HepG2 (cell line): ENCODE results near the gene FGA. TPM values are rescaled to one million over a fixed set of nuclear protein-coding genes. Genes with fewer than 3 reads are reported as not detected.
A peak's percentile ranks its signal among the peaks of the same experiment; 100 is the strongest.

Experiments used
- ATF1 ChIP-seq: IDR thresholded peaks from 2 replicates; pipeline ENCODE4 v1.6.1; 2016; ENCODE audit warnings: mild to moderate bottlenecking, control low read depth
- CCAR2 ChIP-seq: fragments of 200-400 bp; formaldehyde crosslinking; optimal IDR thresholded peaks from 2 replicates; pipeline ENCODE3; 2018; ENCODE audit warnings: low read depth, mild to moderate bottlenecking, low read length, moderate library complexity
- HINFP ChIP-seq: sonication (generic); formaldehyde crosslinking; IDR thresholded peaks from 2 replicates; pipeline ENCODE4 v1.4.0; 2020; ENCODE audit warnings: low read depth, mild to moderate bottlenecking, missing genetic modification reagents
- HIVEP1 ChIP-seq: sonication (generic); formaldehyde crosslinking; IDR thresholded peaks from 2 replicates; pipeline ENCODE4 v1.4.0; 2020; ENCODE audit warnings: mild to moderate bottlenecking, missing genetic modification reagents
- PRDM4 ChIP-seq: sonication (generic); formaldehyde crosslinking; IDR thresholded peaks from 2 replicates; pipeline ENCODE4 v1.9.0; 2021; ENCODE audit warnings: missing genetic modification reagents, borderline replicate concordance
- SAFB2 ChIP-seq: sonication (generic); formaldehyde crosslinking; IDR thresholded peaks from 2 replicates; pipeline ENCODE4 v1.5.1; 2020; ENCODE audit warnings: missing genetic modification reagents, low read depth, mild to moderate bottlenecking, borderline replicate concordance
- SMARCC2 ChIP-seq: fragments of 450-650 bp; IDR thresholded peaks from 2 replicates; pipeline ENCODE4 v1.6.1; 2017; ENCODE audit warnings: antibody characterized with exemption, mild to moderate bottlenecking
- TERF1 ChIP-seq: sonication (generic); formaldehyde crosslinking; IDR thresholded peaks from 2 replicates; pipeline ENCODE4 v1.8.0; 2022; ENCODE audit warnings: mild to moderate bottlenecking, missing genetic modification reagents, moderate library complexity
- ZNF326 ChIP-seq: sonication (generic); formaldehyde crosslinking; IDR thresholded peaks from 2 replicates; pipeline ENCODE4 v1.4.0; 2020; ENCODE audit warnings: missing genetic modification reagents, borderline replicate concordance
- ZNF546 ChIP-seq: sonication (generic); formaldehyde crosslinking; conservative IDR thresholded peaks from 2 replicates; pipeline ENCODE4 v1.8.1; 2023; ENCODE audit warnings: mild to moderate bottlenecking, missing genetic modification reagents
- ZSCAN31 ChIP-seq: sonication (generic); formaldehyde crosslinking; IDR thresholded peaks from 2 replicates; pipeline ENCODE4 v1.5.0; 2020; ENCODE audit warnings: low read depth, mild to moderate bottlenecking, missing genetic modification reagents
- polyA plus RNA-seq, 8 experiments: library from polyadenylated mRNA; depleted of rRNA in 3 of 8; stranded (reverse) in 7 of 8; unstranded in 1 of 8; fragments of >200 nt; fragmentation: Illumina TruSeq in 4 of 8; extraction: Trizol in 4 of 8; gene quantifications; 2 replicates each; pipeline versions ENCODE4 v1.2.1 to v1.2.3, GENCODE V29; 2011 to 2016; ENCODE audit warnings: low read depth in 4 of 8, missing spikeins in 1 of 8, mixed read lengths in 1 of 8; ENCODE audit not compliant: insufficient read depth in 1 of 8
- total RNA-seq, 5 experiments: library from RNA; depleted of rRNA; stranded (reverse); fragments of >200 nt; fragmentation: Illumina TruSeq; extraction: Trizol; gene quantifications; 2 replicates each; pipeline ENCODE4 v1.2.3, GENCODE V29; 2016; ENCODE audit warnings: low read depth in 1 of 5
- TF ChIP-seq, protein P1 (sequence below): sonication (generic); formaldehyde crosslinking; IDR thresholded peaks from 2 replicates; pipeline ENCODE4 v1.9.0; 2021; ENCODE audit warnings: mild to moderate bottlenecking, missing genetic modification reagents
- TF ChIP-seq, protein P2 (sequence below): IDR thresholded peaks from 2 replicates; pipeline ENCODE4 v1.6.1; 2016; ENCODE audit warnings: mild to moderate bottlenecking, missing biosample characterization, missing genetic modification reagents
- TF ChIP-seq, protein P3 (sequence below): sonication (generic); formaldehyde crosslinking; IDR thresholded peaks from 2 replicates; pipeline ENCODE4 v1.5.0; 2020; ENCODE audit warnings: mild to moderate bottlenecking, missing genetic modification reagents

Gene FGA
- total and polyA plus RNA-seq, 2 of the 13 experiments (the other 11 are each of a cell fraction or from before 2014, with no cell fraction given): 640 to 1,523 TPM

DNA sequence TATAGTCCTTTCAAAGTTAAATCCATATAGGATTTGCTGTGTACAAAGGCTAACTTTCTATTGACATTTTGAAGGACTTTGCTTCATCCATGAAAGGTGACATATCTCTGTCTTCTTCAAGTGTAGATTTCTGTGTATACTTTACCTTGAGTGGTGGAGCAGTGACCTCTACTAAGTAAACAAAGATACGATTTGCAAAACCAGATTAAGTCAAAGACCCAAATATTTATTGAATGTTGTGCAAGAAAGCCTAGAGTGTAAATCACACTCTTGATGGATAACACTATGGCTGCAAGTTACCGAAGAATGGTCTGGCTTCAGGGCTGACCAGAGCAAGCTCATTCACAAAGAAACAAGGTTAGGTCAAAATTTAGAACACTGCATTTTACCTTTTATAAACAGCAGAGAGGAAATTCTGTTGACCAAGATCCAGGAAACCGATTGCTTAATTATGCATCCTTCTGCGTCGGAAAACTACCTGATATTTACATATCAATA is 27.3 kb upstream of the FGA start (continued):
- TF ChIP-seq, protein P1, sequence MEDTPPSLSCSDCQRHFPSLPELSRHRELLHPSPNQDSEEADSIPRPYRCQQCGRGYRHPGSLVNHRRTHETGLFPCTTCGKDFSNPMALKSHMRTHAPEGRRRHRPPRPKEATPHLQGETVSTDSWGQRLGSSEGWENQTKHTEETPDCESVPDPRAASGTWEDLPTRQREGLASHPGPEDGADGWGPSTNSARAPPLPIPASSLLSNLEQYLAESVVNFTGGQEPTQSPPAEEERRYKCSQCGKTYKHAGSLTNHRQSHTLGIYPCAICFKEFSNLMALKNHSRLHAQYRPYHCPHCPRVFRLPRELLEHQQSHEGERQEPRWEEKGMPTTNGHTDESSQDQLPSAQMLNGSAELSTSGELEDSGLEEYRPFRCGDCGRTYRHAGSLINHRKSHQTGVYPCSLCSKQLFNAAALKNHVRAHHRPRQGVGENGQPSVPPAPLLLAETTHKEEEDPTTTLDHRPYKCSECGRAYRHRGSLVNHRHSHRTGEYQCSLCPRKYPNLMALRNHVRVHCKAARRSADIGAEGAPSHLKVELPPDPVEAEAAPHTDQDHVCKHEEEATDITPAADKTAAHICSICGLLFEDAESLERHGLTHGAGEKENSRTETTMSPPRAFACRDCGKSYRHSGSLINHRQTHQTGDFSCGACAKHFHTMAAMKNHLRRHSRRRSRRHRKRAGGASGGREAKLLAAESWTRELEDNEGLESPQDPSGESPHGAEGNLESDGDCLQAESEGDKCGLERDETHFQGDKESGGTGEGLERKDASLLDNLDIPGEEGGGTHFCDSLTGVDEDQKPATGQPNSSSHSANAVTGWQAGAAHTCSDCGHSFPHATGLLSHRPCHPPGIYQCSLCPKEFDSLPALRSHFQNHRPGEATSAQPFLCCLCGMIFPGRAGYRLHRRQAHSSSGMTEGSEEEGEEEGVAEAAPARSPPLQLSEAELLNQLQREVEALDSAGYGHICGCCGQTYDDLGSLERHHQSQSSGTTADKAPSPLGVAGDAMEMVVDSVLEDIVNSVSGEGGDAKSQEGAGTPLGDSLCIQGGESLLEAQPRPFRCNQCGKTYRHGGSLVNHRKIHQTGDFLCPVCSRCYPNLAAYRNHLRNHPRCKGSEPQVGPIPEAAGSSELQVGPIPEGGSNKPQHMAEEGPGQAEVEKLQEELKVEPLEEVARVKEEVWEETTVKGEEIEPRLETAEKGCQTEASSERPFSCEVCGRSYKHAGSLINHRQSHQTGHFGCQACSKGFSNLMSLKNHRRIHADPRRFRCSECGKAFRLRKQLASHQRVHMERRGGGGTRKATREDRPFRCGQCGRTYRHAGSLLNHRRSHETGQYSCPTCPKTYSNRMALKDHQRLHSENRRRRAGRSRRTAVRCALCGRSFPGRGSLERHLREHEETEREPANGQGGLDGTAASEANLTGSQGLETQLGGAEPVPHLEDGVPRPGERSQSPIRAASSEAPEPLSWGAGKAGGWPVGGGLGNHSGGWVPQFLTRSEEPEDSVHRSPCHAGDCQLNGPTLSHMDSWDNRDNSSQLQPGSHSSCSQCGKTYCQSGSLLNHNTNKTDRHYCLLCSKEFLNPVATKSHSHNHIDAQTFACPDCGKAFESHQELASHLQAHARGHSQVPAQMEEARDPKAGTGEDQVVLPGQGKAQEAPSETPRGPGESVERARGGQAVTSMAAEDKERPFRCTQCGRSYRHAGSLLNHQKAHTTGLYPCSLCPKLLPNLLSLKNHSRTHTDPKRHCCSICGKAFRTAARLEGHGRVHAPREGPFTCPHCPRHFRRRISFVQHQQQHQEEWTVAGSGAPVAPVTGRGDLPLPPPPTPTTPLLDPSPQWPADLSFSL (CRISPR knock-in tag): 0 out of 2 replicates have a peak, but pooled peaks have one; percentile 36
- TF ChIP-seq SMARCC2 (0 out of 2 replicates have a peak, but pooled peaks have one; percentile 64), HINFP (CRISPR knock-in tag) (no peak), ZNF326 (no peak), TERF1 (no peak), SAFB2 (no peak), HIVEP1 (CRISPR knock-in tag) (no peak), ZSCAN31 (CRISPR knock-in tag) (peak; percentile 72; the same call in 1 of the 2 replicates), CCAR2 (no peak), ATF1 (peak; percentile 89), ZNF546 (CRISPR knock-in tag) (no peak), PRDM4 (CRISPR knock-in tag) (no peak)
- TF ChIP-seq, protein P2, sequence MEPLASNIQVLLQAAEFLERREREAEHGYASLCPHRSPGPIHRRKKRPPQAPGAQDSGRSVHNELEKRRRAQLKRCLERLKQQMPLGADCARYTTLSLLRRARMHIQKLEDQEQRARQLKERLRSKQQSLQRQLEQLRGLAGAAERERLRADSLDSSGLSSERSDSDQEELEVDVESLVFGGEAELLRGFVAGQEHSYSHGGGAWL (CRISPR knock-in tag): no peak
- TF ChIP-seq, protein P3, sequence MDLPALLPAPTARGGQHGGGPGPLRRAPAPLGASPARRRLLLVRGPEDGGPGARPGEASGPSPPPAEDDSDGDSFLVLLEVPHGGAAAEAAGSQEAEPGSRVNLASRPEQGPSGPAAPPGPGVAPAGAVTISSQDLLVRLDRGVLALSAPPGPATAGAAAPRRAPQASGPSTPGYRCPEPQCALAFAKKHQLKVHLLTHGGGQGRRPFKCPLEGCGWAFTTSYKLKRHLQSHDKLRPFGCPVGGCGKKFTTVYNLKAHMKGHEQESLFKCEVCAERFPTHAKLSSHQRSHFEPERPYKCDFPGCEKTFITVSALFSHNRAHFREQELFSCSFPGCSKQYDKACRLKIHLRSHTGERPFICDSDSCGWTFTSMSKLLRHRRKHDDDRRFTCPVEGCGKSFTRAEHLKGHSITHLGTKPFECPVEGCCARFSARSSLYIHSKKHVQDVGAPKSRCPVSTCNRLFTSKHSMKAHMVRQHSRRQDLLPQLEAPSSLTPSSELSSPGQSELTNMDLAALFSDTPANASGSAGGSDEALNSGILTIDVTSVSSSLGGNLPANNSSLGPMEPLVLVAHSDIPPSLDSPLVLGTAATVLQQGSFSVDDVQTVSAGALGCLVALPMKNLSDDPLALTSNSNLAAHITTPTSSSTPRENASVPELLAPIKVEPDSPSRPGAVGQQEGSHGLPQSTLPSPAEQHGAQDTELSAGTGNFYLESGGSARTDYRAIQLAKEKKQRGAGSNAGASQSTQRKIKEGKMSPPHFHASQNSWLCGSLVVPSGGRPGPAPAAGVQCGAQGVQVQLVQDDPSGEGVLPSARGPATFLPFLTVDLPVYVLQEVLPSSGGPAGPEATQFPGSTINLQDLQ: no peak
